OCI-LY1 (cell line): Measurements from ENCODE around the gene CCDC186.

ENCODE experiments used
- H2AFZ ChIP-seq: fragments of 200-600 bp; sonication (generic), shearing (Covaris generic); 2 replicates; pipeline ENCODE4 v1.6.0; 2014; ENCODE audit warnings: antibody characterized with exemption, mild to moderate bottlenecking, low read length
- H3F3A ChIP-seq: fragments of 200-600 bp; sonication (generic), shearing (Covaris generic); 2 replicates; pipeline ENCODE4 v1.6.0; 2014; ENCODE audit warnings: mild to moderate bottlenecking, antibody characterized with exemption, low read length, moderate library complexity; ENCODE audit not compliant: insufficient read depth
- H3K27ac ChIP-seq: fragments of 200-600 bp; sonication (generic); 2 replicates; pipeline ENCODE4 v1.5.1; 2014; ENCODE audit warnings: low read length, mixed run types, mild to moderate bottlenecking, low read depth; ENCODE audit not compliant: poor library complexity, severe bottlenecking
- H3K27me3 ChIP-seq: fragments of 200-600 bp; sonication (generic); 2 replicates; pipeline ENCODE4 v1.6.0; 2014; ENCODE audit warnings: antibody characterized with exemption, mild to moderate bottlenecking, low read length, moderate library complexity; ENCODE audit not compliant: insufficient read depth
- H3K36me3 ChIP-seq: fragments of 200-600 bp; sonication (generic); 2 replicates; pipeline ENCODE4 v1.6.1; 2014; ENCODE audit warnings: mild to moderate bottlenecking, antibody characterized with exemption, low read length, moderate library complexity, mixed read lengths; ENCODE audit not compliant: insufficient read depth
- H3K4me1 ChIP-seq: fragments of 200-600 bp; sonication (generic); 2 replicates; pipeline ENCODE4 v1.5.1; 2014; ENCODE audit warnings: mild to moderate bottlenecking, low read length, moderate library complexity; ENCODE audit not compliant: insufficient read depth, severe bottlenecking
- H3K4me2 ChIP-seq: fragments of 200-600 bp; sonication (generic), shearing (Covaris generic); 2 replicates; pipeline ENCODE4 v1.6.1; 2014; ENCODE audit warnings: low read length
- H3K4me3 ChIP-seq: fragments of 200-600 bp; sonication (generic); 2 replicates; pipeline ENCODE4 v1.5.1; 2014; ENCODE audit warnings: low read length, low read depth, mild to moderate bottlenecking, mixed read lengths; ENCODE audit not compliant: poor library complexity, severe bottlenecking
- H3K79me2 ChIP-seq: fragments of 200-600 bp; shearing (Covaris generic); 2 replicates; pipeline ENCODE4 v1.6.1; 2016; ENCODE audit warnings: mixed run types, low read length, mixed read lengths; ENCODE audit not compliant: insufficient read depth
- H3K9ac ChIP-seq: fragments of 200-600 bp; sonication (generic), shearing (Covaris generic); 2 replicates; pipeline ENCODE4 v1.6.1; 2014; ENCODE audit warnings: mild to moderate bottlenecking, low read length, mixed read lengths
- H3K9me2 ChIP-seq: fragments of 200-600 bp; sonication (generic), shearing (Covaris generic); 2 replicates; pipeline ENCODE4 v1.6.1; 2014; ENCODE audit warnings: low read depth, mild to moderate bottlenecking, low read length, mixed read lengths
- H3K9me3 ChIP-seq: fragments of 200-600 bp; shearing (Covaris generic); 2 replicates; pipeline ENCODE4 v1.6.1; 2014; ENCODE audit warnings: low read length, mixed read lengths
- H4K20me1 ChIP-seq: fragments of 200-600 bp; sonication (generic), shearing (Covaris generic); 2 replicates; pipeline ENCODE4 v1.6.0; 2016; ENCODE audit warnings: mild to moderate bottlenecking, low read length; ENCODE audit not compliant: insufficient read depth
- EZH2 ChIP-seq: fragments of 200-600 bp; sonication (generic), shearing (Covaris generic); IDR thresholded peaks from 2 replicates; pipeline ENCODE4 v1.8.0; 2017; ENCODE audit warnings: borderline replicate concordance, mixed run types, mild to moderate bottlenecking, antibody characterized with exemption, low read length, moderate library complexity, mixed read lengths
- TF ChIP-seq, protein P1 (sequence below): fragments of 200-600 bp; sonication (generic), shearing (Covaris generic); IDR thresholded peaks from 2 replicates; pipeline ENCODE4 v1.5.1; 2017; ENCODE audit warnings: mild to moderate bottlenecking, antibody characterized with exemption, low read length, moderate library complexity, mixed read lengths

The CCDC186 gene

DNA sequence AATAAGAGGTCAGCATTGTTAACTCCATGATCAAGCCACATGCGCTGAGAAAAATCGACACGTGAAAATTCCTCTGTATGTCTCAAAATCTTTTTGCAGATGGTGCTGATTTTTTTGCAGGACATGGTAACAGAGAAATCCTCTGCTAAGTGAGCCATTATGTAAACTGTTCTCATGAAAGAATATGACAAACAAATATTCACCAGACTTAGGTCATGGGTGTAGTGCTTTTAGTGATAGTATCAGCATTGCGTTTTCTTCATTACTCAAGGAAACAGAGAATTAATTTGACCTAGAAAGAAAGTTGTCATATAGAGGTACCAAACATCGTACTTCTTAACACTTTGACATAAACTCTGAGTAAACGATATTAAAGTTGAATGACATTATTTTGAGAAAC is 95.7 kb downstream of the CCDC186 start:
- Histone ChIP-seq H3K9me2 (no peaks in the 10 kb centered on the region), H3K4me3 (no peak overlapping the region), H3K4me1 (peaks cover 5% of the 10 kb centered on the region), H2AFZ (no peak overlapping the region), H3K79me2 (no peaks in the 10 kb centered on the region), H3F3A (no peaks in the 10 kb centered on the region), H3K9me3 (no peaks in the 10 kb centered on the region), H3K9ac (no peak overlapping the region), H4K20me1 (no peaks in the 10 kb centered on the region), H3K27me3 (no peaks in the 10 kb centered on the region), H3K36me3 (no peaks in the 10 kb centered on the region), H3K4me2 (no peak overlapping the region), H3K27ac (no peak overlapping the region)
- TF ChIP-seq, protein P1, sequence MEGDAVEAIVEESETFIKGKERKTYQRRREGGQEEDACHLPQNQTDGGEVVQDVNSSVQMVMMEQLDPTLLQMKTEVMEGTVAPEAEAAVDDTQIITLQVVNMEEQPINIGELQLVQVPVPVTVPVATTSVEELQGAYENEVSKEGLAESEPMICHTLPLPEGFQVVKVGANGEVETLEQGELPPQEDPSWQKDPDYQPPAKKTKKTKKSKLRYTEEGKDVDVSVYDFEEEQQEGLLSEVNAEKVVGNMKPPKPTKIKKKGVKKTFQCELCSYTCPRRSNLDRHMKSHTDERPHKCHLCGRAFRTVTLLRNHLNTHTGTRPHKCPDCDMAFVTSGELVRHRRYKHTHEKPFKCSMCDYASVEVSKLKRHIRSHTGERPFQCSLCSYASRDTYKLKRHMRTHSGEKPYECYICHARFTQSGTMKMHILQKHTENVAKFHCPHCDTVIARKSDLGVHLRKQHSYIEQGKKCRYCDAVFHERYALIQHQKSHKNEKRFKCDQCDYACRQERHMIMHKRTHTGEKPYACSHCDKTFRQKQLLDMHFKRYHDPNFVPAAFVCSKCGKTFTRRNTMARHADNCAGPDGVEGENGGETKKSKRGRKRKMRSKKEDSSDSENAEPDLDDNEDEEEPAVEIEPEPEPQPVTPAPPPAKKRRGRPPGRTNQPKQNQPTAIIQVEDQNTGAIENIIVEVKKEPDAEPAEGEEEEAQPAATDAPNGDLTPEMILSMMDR, result no peak
- TF ChIP-seq EZH2, result no peak

DNA sequence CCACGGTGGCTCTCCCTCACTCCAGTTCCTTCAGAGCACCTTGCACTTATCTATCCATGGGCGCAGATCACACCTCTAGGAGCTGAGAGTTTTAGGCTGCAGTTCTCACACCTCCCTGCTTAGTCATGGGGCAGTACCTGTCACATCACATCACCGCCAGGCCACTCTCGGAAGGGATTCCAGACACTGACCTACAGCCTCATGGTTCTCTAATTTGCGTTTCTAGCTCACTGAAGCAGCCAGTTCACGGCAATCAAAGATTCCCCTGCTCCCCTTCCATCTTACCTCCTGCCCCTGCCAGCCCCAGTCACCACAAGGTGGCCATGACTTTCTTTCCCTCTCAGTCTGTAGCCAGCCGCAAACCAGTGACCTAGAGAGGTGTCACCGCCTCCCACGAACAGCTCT is 96.2 kb downstream of the CCDC186 start:
- no peaks in the 10 kb centered on the region for H3K27me3 ChIP-seq
- no peaks in the 10 kb centered on the region for H3K9me2 ChIP-seq
- peaks cover 7% of the 10 kb centered on the region for H3K4me1 ChIP-seq
- no peaks in the 10 kb centered on the region for H3F3A ChIP-seq
- no peak overlapping the region for H3K4me2 ChIP-seq
- H3K9me3 ChIP-seq, result no peaks in the 10 kb centered on the region
- TF ChIP-seq, protein P1, result no peak
- TF ChIP-seq EZH2, result no peak
- H3K79me2 ChIP-seq, result no peaks in the 10 kb centered on the region
- no peaks in the 10 kb centered on the region for H3K36me3 ChIP-seq
- no peak overlapping the region for H2AFZ ChIP-seq
- H4K20me1 ChIP-seq, result no peaks in the 10 kb centered on the region
- no peak overlapping the region for H3K9ac ChIP-seq
- H3K27ac ChIP-seq, result no peak overlapping the region
- H3K4me3 ChIP-seq, result no peak overlapping the region

DNA sequence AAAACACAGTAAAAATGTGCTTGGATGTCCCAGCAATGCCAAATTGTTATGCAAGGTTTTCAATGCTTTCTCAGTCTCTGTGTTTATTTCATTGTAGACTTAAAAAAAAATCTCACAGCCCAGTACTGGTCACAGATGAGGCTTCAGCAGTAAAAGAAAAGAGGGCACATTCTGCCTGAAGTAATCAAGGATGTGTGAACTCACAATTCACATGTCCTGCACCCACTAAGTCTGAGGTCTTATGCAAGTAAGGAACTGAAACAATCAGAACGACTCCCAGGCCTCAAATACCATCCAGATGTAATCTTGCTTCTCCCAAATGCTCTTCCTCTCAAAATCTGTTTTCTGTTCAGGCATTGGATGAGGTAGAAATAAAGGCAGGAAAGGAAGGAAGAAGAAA is 96.7 kb downstream of the CCDC186 start:
- Histone ChIP-seq H3K9me2 (no peaks in the 10 kb centered on the region), H3F3A (no peaks in the 10 kb centered on the region), H3K4me2 (no peak overlapping the region), H3K36me3 (no peaks in the 10 kb centered on the region), H3K4me3 (no peak overlapping the region), H3K9ac (no peak overlapping the region), H2AFZ (no peak overlapping the region), H3K9me3 (no peaks in the 10 kb centered on the region), H3K79me2 (no peaks in the 10 kb centered on the region), H4K20me1 (no peaks in the 10 kb centered on the region), H3K27ac (no peak overlapping the region), H3K4me1 (peaks cover 7% of the 10 kb centered on the region), H3K27me3 (no peaks in the 10 kb centered on the region)
- TF ChIP-seq, protein P1, result no peak
- TF ChIP-seq EZH2, result no peak
